GM19025 (cell line): ENCODE measurements around the gene OR51T1.

Experiments used
- ATAC-seq: cut with Tn5 transposase; IDR thresholded peaks from one replicate; pipeline ENCODE4 v1.9.1; 2021; ENCODE audit warnings: mild to moderate bottlenecking, low read depth, moderate library complexity; ENCODE audit not compliant: unreplicated experiment

Gene OR51T1

DNA sequence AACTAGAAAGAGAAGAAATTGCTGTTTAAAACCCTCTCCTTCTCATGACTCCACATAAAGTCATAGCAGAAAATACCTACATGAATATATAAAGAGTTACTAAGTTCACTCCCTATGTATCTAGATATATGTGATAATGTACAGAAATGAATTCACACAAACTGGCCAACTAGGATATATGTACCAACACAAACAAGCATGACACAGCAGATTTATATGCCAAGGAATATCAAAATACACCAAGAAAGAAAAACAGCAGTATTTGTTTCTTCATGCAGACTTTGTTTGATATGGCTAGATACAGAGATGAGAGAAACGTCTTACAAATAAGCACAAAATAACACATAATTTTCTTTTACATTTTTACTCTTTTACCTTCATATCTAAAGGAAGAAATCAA is 40.6 kb downstream of the OR51T1 start:
- no peak for ATAC-seq

DNA sequence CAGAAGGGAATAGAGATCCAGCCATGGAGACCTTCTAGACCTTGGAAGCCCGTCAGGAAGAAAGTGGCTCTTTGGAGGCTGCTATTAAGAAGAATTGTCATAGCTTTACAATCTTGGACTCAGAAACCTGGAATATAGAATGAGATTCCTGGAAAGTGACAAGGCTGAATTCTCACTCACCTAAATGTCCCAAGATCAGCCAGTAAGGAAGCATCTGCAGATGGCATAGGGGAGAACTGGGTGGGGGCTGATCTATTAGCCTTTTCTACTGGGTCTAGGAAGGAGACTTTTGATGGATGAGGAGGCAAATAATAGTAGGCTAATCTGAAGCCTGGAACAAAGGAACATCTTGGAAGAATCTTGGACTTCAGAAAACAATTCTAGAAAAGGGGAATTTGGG is 42.5 kb downstream of the OR51T1 start, which contains the start of gene OR51G1:
TSS of gene OR51G1 (minus strand) at position 101 of the 400 bp plus-strand sequence. CDS start at position 101, 0 bp downstream.
- ATAC-seq, result no peak

DNA sequence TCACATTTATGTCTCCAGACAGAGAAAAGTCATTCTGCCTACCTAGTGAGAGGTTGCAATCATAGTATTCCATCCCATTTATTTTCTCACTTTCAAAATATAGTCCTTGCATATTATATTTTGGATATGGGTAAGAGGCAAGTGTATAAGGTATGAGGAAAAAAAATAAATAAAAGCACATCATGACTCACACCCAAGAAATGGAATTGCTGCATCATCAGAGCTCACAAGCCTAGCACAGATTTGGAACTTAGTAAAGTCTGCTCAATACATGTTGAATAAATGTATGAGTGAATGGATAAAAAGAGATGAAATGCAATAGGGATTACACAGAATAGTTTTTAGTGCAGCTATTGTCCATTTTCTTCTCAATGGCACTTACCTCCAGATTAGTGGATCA is 44.9 kb downstream of the OR51T1 start:
- ATAC-seq, result no peak
